ENCODE results near the gene ERMAP.

ERMAP gene

DNA sequence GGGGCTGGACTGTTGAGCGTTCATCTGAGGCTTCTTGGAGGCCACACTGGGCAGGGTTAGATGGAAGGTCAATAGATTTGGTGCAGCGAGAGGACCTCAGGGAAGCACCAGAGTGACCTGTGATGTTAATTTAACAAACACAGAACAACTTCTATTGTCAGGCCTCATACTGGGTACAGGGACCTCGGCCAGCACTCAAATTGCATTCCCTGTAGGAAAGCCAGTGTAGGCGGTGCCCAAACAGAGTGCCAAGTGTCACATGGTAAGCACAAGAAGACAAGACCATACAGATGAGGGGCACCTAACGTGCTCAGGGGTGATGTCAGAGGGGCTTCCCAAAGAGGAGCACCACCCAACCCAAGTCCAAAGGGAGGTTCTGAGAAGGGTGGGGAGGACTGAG is 30.8 kb upstream of the ERMAP start:
- TF ChIP-seq, protein P1, sequence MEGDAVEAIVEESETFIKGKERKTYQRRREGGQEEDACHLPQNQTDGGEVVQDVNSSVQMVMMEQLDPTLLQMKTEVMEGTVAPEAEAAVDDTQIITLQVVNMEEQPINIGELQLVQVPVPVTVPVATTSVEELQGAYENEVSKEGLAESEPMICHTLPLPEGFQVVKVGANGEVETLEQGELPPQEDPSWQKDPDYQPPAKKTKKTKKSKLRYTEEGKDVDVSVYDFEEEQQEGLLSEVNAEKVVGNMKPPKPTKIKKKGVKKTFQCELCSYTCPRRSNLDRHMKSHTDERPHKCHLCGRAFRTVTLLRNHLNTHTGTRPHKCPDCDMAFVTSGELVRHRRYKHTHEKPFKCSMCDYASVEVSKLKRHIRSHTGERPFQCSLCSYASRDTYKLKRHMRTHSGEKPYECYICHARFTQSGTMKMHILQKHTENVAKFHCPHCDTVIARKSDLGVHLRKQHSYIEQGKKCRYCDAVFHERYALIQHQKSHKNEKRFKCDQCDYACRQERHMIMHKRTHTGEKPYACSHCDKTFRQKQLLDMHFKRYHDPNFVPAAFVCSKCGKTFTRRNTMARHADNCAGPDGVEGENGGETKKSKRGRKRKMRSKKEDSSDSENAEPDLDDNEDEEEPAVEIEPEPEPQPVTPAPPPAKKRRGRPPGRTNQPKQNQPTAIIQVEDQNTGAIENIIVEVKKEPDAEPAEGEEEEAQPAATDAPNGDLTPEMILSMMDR (IDR thresholded peaks at IDR 0.05) = no peak
- H3K27ac ChIP-seq = no peak overlapping the region
- H3K4me3 ChIP-seq = no peak overlapping the region
- DNase-seq (ENCODE audit: low spot score) = no peak

GRCh38 chr1:42788021-42788420 is 28.9 kb upstream of the ERMAP start:
- TF ChIP-seq, protein P1 (IDR thresholded peaks at IDR 0.05) = no peak
- no peak for DNase-seq (ENCODE audit: low spot score)
- Histone ChIP-seq H3K27ac (no peak overlapping the region), H3K4me3 (no peak overlapping the region)

GRCh38 chr1:42793824-42794223 is 23.1 kb upstream of the ERMAP start:
- TF ChIP-seq, protein P1 (IDR thresholded peaks at IDR 0.05) = no peak
- DNase-seq (ENCODE audit: low spot score) = no peak
- no peak overlapping the region for H3K4me3 ChIP-seq
- no peak overlapping the region for H3K27ac ChIP-seq

DNA sequence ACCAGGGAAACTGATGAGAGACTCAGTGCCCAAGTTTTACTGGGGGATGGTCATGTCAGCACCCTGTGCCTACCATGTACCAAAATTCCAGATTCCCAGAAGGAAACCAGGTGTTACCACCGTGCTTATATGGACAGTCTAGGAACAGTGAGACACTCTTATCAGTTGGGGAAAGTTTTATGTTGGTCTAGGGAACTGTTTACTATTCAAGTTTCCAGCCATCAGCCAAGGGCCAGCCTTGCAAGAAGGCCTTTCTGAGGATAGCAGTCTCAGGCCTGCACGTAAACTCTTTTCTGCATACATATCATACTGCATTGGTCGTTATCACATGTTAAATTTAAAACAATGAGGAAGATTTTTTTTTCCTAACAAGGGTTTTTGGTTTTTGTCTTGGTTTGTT is 19.5 kb upstream of the ERMAP start:
- no peak overlapping the region for H3K27ac ChIP-seq
- no peak overlapping the region for H3K4me3 ChIP-seq
- TF ChIP-seq, protein P1 (IDR thresholded peaks at IDR 0.05) = no peak
- no peak for DNase-seq (ENCODE audit: low spot score)

DNA sequence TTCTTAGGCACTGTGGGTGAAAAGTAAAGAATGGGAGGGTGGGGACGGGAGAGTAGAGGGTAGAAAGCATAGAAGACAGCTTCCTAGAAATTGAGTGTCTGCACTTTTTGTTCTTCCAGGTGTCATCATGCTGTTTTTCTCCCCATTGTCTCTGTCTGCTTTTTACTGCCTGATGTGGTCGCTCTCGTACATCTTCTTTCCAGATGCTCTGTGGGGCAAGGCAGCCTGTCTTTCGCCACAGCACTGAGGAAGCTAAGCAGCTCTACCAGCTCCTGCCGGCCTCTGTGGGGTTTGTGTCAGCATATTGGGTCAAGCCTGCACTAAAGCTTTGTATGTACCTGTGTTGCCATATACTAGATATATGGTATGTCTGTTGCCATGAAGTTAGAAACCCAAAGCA is 18.9 kb upstream of the ERMAP start:
- DNase-seq (ENCODE audit: low spot score) = no peak
- Histone ChIP-seq H3K27ac (no peak overlapping the region), H3K4me3 (no peak overlapping the region)
- TF ChIP-seq, protein P1 (IDR thresholded peaks at IDR 0.05) = no peak

DNA sequence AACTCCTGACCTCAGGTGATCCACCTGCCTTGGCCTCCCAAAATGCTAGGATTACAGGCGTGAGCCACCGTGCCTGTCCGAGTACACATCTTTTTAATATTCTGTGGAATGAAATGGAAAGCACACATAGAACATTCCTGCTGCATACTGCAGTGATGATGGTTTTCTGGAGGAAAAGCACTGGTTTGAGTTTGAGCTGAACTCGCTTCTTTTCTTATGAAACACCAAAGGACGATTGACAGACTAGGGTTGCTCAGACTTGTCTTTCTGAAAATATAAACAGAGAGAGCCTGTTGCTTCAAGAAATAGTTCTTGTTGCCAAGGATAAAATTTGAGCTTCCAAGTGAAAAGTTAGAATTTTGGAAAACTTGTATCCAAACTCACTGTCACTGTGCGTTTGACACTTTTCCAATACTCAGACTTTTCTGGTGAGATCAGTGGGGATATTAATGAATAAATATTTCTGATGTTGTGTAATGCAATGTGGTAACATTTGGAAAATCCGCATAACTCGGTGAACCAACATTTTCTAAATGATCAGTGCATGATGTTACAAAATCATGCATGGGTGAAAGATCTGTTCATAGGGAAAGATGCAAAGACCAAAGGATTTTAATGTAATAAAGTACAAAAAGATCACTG is 15.0 kb upstream of the ERMAP start:
- no peak for DNase-seq (ENCODE audit: low spot score)
- Histone ChIP-seq H3K27ac (peak overlapping the region in 1 of 2 donors; percentile 17), H3K4me3 (no peak overlapping the region)
- TF ChIP-seq, protein P1 (IDR thresholded peaks at IDR 0.05) = no peak

DNA sequence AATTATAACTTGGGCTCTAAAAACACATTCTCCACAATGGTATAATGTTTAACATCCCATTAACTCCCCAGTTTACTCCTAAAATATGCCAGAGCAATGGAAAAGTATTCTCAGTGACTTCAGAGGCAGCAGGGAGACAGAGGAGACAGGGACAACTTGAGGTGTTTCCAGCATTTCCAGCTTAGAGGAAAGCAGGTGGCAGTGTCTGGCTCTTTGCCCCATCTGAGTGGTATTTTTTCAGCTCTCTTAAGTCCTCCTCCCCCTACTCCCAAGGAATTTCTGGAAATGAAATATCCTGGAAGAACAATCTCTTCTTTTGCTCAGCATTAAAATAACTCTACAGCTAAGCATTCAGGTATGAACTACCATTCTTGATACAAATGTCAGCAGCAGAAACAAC is 10.8 kb upstream of the ERMAP start:
- Histone ChIP-seq H3K27ac (no peak overlapping the region), H3K4me3 (no peak overlapping the region)
- no peak for DNase-seq (ENCODE audit: low spot score)
- TF ChIP-seq, protein P1 (IDR thresholded peaks at IDR 0.05) = no peak
